DMS 273 (cell line): ENCODE data around the gene SCUBE1.

ENCODE experiments used
- DNase-seq: peaks from one replicate; lab custom pipeline; 2025; ENCODE audit not compliant: unreplicated experiment; lab: John Stamatoyannopoulos, UW

The SCUBE1 gene

GRCh38 chr22:43183496-43184277 is 159.5 kb downstream of the SCUBE1 start:
- DNase-seq, result no peak

GRCh38 chr22:43182726-43183125 is 160.4 kb downstream of the SCUBE1 start:
- DNase-seq, result no peak

GRCh38 chr22:43182118-43182517 is 161.1 kb downstream of the SCUBE1 start:
- no peak for DNase-seq

GRCh38 chr22:43181321-43182076 is 161.7 kb downstream of the SCUBE1 start:
- no peak for DNase-seq

- DNase-seq, result no peak
These were observed 162.5 kb downstream of the SCUBE1 start for GRCh38 chr22:43180670-43181069.

- DNase-seq, result no peak
These were observed 163.3 kb downstream of the SCUBE1 start for GRCh38 chr22:43179911-43180195.

- no peak for DNase-seq
These were observed 163.8 kb downstream of the SCUBE1 start for GRCh38 chr22:43179146-43179910.

GRCh38 chr22:43177479-43177878 is 165.7 kb downstream of the SCUBE1 start:
- no peak for DNase-seq

GRCh38 chr22:43176090-43176489 is 167.1 kb downstream of the SCUBE1 start:
- DNase-seq, result no peak

GRCh38 chr22:43174941-43175531 is 168.1 kb downstream of the SCUBE1 start:
- no peak for DNase-seq

- no peak for DNase-seq
These were observed 169.0 kb downstream of the SCUBE1 start for GRCh38 chr22:43173976-43174720.

- DNase-seq, result no peak
These were observed 169.6 kb downstream of the SCUBE1 start for GRCh38 chr22:43173566-43173965.

GRCh38 chr22:43172191-43172590 is 171.0 kb downstream of the SCUBE1 start:
- DNase-seq, result no peak

- no peak for DNase-seq
These were observed 171.6 kb downstream of the SCUBE1 start for GRCh38 chr22:43171607-43172006.

GRCh38 chr22:43171019-43171491 is 172.1 kb downstream of the SCUBE1 start:
- no peak for DNase-seq

GRCh38 chr22:43170131-43170480 is 173.1 kb downstream of the SCUBE1 start:
- no peak for DNase-seq

- DNase-seq, result no peak
These were observed 173.7 kb downstream of the SCUBE1 start for GRCh38 chr22:43169310-43170130.

GRCh38 chr22:43168471-43169309 is 174.5 kb downstream of the SCUBE1 start:
- DNase-seq, result no peak

GRCh38 chr22:43167001-43167589 is 176.1 kb downstream of the SCUBE1 start:
- DNase-seq, result no peak
